HepG2 (cell line): ENCODE data around the gene LCMT2. TPM values are rescaled to one million over a fixed set of nuclear protein-coding genes. Genes with fewer than 3 reads are reported as not detected.

Experiments used
- ARHGAP35 ChIP-seq: sonication (generic); formaldehyde crosslinking; IDR thresholded peaks from 2 replicates; pipeline ENCODE4 v1.9.0; 2022; ENCODE audit warnings: mild to moderate bottlenecking, inconsistent platforms, moderate library complexity, missing genetic modification reagents, borderline replicate concordance
- EED ChIP-seq: sonication (generic); formaldehyde crosslinking; IDR thresholded peaks from 2 replicates; pipeline ENCODE4 v1.5.0; 2020; ENCODE audit warnings: mild to moderate bottlenecking, missing genetic modification reagents
- FIP1L1 ChIP-seq: fragments of 200-400 bp; formaldehyde crosslinking; IDR thresholded peaks from 2 replicates; pipeline ENCODE4 v1.6.1; 2018; ENCODE audit warnings: low read depth, mild to moderate bottlenecking, low read length, moderate library complexity, borderline replicate concordance; ENCODE audit not compliant: insufficient read depth
- FOXC1 ChIP-seq: sonication (generic); formaldehyde crosslinking; IDR thresholded peaks from 2 replicates; pipeline ENCODE4 v1.8.0; 2022; ENCODE audit warnings: mild to moderate bottlenecking, missing genetic modification reagents, borderline replicate concordance
- HNRNPK ChIP-seq: fragments of 200-400 bp; formaldehyde crosslinking; IDR thresholded peaks from 2 replicates; pipeline ENCODE4 v1.6.1; 2018; ENCODE audit warnings: low read length, low read depth, moderate library complexity, mild to moderate bottlenecking; ENCODE audit not compliant: poor library complexity, severe bottlenecking
- MAFG ChIP-seq: sonication (generic); formaldehyde crosslinking; IDR thresholded peaks from 2 replicates; pipeline ENCODE4 v1.5.1; 2020; ENCODE audit warnings: mild to moderate bottlenecking, missing genetic modification reagents
- MED13 ChIP-seq: sonication (generic); formaldehyde crosslinking; IDR thresholded peaks from 2 replicates; pipeline ENCODE4 v1.5.0; 2020; ENCODE audit warnings: missing genetic modification reagents
- MTA3 ChIP-seq: sonication (generic); formaldehyde crosslinking; IDR thresholded peaks from 2 replicates; pipeline ENCODE4 v1.4.0; 2020; ENCODE audit warnings: missing genetic modification reagents
- MTF2 ChIP-seq: sonication (generic); formaldehyde crosslinking; IDR thresholded peaks from 2 replicates; pipeline ENCODE4 v1.5.0; 2020; ENCODE audit warnings: missing genetic modification reagents, borderline replicate concordance
- MXI1 ChIP-seq: IDR thresholded peaks from 3 replicates; pipeline ENCODE4 v1.6.1; 2012; ENCODE audit warnings: low read depth, low read length, inconsistent platforms, borderline replicate concordance
- NCOA2 ChIP-seq: sonication (generic); formaldehyde crosslinking; IDR thresholded peaks from 2 replicates; pipeline ENCODE4 v1.8.0; 2022; ENCODE audit warnings: inconsistent platforms
- PITX1 ChIP-seq: sonication (generic); formaldehyde crosslinking; IDR thresholded peaks from 2 replicates; pipeline ENCODE4 v1.5.1; 2020; ENCODE audit warnings: mild to moderate bottlenecking, missing genetic modification reagents
- RERE ChIP-seq: IDR thresholded peaks from 2 replicates; pipeline ENCODE4 v1.6.1; 2016; ENCODE audit warnings: low read depth, missing genetic modification reagents, missing compliant biosample characterization
- SNRNP70 ChIP-seq: fragments of 200-400 bp; formaldehyde crosslinking; IDR thresholded peaks from 2 replicates; pipeline ENCODE4 v1.6.1; 2017; ENCODE audit warnings: mild to moderate bottlenecking, low read depth, low read length, moderate library complexity
- SUZ12 ChIP-seq: fragments of 150-350 bp; IDR thresholded peaks from 2 replicates; pipeline ENCODE4 v1.6.1; 2014; ENCODE audit warnings: low read depth, low read length
- ZBTB8A ChIP-seq: sonication (generic); formaldehyde crosslinking; IDR thresholded peaks from 2 replicates; pipeline ENCODE4 v1.4.0; 2020; ENCODE audit warnings: mild to moderate bottlenecking, low read depth, missing genetic modification reagents, borderline replicate concordance
- ZFP1 ChIP-seq: IDR thresholded peaks from 2 replicates; pipeline ENCODE4 v1.6.1; 2016
- ZNF282 ChIP-seq: fragments of 450-650 bp; IDR thresholded peaks from 2 replicates; pipeline ENCODE4 v1.6.1; 2018; ENCODE audit not compliant: partially characterized antibody
- ZNF496 ChIP-seq: sonication (generic); formaldehyde crosslinking; IDR thresholded peaks from 2 replicates; pipeline ENCODE4 v1.8.1; 2023; ENCODE audit warnings: mild to moderate bottlenecking, moderate library complexity, missing genetic modification reagents; ENCODE audit not compliant: insufficient replicate concordance
- ZNF691 ChIP-seq: sonication (generic); formaldehyde crosslinking; IDR thresholded peaks from 2 replicates; pipeline ENCODE4 v1.4.0; 2020; ENCODE audit warnings: missing genetic modification reagents, low read depth, mild to moderate bottlenecking, borderline replicate concordance
- polyA plus RNA-seq, 8 experiments: library from polyadenylated mRNA; depleted of rRNA in 3 of 8; stranded (reverse) in 7 of 8; unstranded in 1 of 8; fragments of >200 nt; fragmentation: Illumina TruSeq in 4 of 8; extraction: Trizol in 4 of 8; gene quantifications; 2 replicates each; pipeline versions ENCODE4 v1.2.1 to v1.2.3, GENCODE V29; 2011 to 2016; ENCODE audit warnings: low read depth in 4 of 8, missing spikeins in 1 of 8, mixed read lengths in 1 of 8; ENCODE audit not compliant: insufficient read depth in 1 of 8
- total RNA-seq, 5 experiments: library from RNA; depleted of rRNA; stranded (reverse); fragments of >200 nt; fragmentation: Illumina TruSeq; extraction: Trizol; gene quantifications; 2 replicates each; pipeline ENCODE4 v1.2.3, GENCODE V29; 2016; ENCODE audit warnings: low read depth in 1 of 5
- TF ChIP-seq, protein P1 (sequence below): sonication (generic); formaldehyde crosslinking; IDR thresholded peaks from 2 replicates; pipeline ENCODE4 v1.5.0; 2020; ENCODE audit warnings: missing genetic modification reagents

Gene LCMT2
- total and polyA plus RNA-seq, 2 of the 13 experiments (the other 11 are each of a cell fraction or from before 2014, with no cell fraction given) = 6.9 to 9.1 TPM

GRCh38 chr15:43329960-43330779, at the start of gene LCMT2 (continued):
- peak; percentile 8; the same call in 1 of the 2 replicates for TF ChIP-seq NCOA2
- peak; percentile 95 for TF ChIP-seq FOXC1
- TF ChIP-seq MTA3 = no peak
- TF ChIP-seq MTF2 (CRISPR knock-in tag) = peak; percentile 80; the same call in 1 of the 2 replicates
- TF ChIP-seq ZFP1 (CRISPR knock-in tag) = peak; percentile 27
- no peak for TF ChIP-seq ZNF282
- TF ChIP-seq EED (CRISPR knock-in tag) = 0 out of 2 replicates have a peak, but pooled peaks have one; percentile 60
- TF ChIP-seq ZBTB8A (CRISPR knock-in tag) = no peak
- no peak for TF ChIP-seq MAFG (CRISPR knock-in tag)
- no peak; the same call in 1 of the 2 replicates for TF ChIP-seq ZNF691 (CRISPR knock-in tag)
- no peak for TF ChIP-seq MED13 (CRISPR knock-in tag)
- TF ChIP-seq HNRNPK = no peak
- TF ChIP-seq MXI1 = peak; percentile 78; the same call in 1 of the 3 replicates
- no peak for TF ChIP-seq RERE (CRISPR knock-in tag)
- TF ChIP-seq ARHGAP35 (CRISPR knock-in tag) = peak; percentile 46
- no peak for TF ChIP-seq ZNF496 (CRISPR knock-in tag)
- TF ChIP-seq SNRNP70 = no peak
- TF ChIP-seq, protein P1, sequence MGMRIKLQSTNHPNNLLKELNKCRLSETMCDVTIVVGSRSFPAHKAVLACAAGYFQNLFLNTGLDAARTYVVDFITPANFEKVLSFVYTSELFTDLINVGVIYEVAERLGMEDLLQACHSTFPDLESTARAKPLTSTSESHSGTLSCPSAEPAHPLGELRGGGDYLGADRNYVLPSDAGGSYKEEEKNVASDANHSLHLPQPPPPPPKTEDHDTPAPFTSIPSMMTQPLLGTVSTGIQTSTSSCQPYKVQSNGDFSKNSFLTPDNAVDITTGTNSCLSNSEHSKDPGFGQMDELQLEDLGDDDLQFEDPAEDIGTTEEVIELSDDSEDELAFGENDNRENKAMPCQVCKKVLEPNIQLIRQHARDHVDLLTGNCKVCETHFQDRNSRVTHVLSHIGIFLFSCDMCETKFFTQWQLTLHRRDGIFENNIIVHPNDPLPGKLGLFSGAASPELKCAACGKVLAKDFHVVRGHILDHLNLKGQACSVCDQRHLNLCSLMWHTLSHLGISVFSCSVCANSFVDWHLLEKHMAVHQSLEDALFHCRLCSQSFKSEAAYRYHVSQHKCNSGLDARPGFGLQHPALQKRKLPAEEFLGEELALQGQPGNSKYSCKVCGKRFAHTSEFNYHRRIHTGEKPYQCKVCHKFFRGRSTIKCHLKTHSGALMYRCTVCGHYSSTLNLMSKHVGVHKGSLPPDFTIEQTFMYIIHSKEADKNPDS = peak; percentile 33; the same call in 1 of the 2 replicates
- peak; percentile 47; the same call in 1 of the 2 replicates for TF ChIP-seq PITX1 (CRISPR knock-in tag)
- TF ChIP-seq SUZ12 = no peak
- TF ChIP-seq FIP1L1 = no peak
